ENCODE measurements around the gene GORASP2.

The GORASP2 gene

GRCh38 chr2:170968205-170969003 is 39.4 kb downstream of the GORASP2 start:
- no peak for DNase-seq

GRCh38 chr2:170969030-170969429 is 40.0 kb downstream of the GORASP2 start:
- no peak for DNase-seq

DNA sequence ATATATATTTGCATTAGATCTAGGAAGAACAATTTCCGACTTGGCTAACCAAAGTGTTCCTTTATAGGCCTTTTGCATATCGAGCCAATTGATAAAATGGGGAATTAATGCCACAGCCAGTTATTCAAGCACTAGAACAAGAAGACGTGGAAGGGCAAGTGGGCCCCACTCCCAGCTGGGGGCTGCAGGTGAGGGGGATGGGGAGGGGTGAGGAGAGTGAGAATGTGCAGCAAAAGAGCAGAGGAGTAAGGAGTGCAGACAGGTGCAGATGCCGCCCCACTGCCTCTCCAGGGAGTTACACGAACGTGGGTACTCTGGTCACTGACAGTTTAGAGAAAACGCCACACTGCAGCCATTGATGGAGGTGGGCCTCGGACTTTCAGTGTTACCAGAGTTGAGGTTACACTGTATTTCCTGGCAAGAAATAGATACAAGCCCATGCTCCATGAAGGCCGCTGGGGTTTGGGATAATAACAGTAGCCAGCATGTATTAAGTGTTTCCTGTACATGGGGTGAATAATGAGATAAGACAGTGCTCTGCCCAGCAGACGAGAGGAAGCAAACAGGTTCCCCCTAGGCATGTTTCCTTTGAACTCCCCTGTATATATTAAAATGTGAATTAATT is 40.9 kb downstream of the GORASP2 start:
- no peak for DNase-seq

- no peak for DNase-seq
Measured at GRCh38 chr2:170971071-170971470, 42.0 kb downstream of the GORASP2 start.

- DNase-seq = no peak
Measured at GRCh38 chr2:170972296-170973224, 43.5 kb downstream of the GORASP2 start.

GRCh38 chr2:170973225-170973491 is 44.1 kb downstream of the GORASP2 start:
- DNase-seq = no peak

GRCh38 chr2:170973492-170974303 is 44.6 kb downstream of the GORASP2 start:
- peak; percentile 89 to 90 for DNase-seq

GRCh38 chr2:170974304-170974993 is 45.4 kb downstream of the GORASP2 start:
- no peak for DNase-seq

DNA sequence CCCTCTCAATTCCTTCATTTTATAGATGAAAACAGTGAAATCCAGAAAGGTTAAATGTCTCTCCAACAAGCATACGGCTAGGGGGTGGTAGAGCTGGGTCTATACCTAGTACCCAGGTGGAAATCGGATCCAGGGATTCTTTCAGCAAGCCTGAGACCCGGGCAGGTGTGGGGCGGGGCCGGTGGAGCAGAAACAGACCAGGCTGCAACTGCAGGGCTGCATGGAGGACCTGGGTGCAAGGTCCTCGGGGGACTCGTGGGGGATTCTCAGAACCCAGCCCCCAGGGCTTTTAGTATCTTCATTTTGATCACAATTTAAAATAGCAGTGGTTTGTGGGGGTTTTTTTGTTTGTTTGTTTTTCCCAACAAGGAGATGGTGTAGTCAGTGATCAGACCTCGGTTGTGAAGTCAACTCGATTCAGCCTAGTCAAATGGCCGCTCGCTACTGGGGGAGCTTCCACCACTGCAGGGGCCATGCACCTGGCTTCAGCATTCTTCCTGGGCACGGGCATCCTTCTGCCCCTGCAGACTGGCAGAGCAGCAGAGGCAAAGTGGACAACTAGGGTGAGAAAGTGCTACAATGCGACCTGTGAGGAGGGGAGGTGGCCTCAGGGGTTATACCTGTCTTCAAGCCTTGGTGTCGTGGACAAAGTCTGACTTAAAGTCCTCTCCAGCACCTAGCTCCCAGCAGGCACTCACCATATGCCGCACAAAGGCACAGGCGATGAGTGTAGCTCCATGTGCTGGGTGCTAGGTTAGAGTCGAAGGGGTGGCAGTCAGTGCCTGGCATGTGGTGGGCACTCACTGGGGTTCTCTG is 46.3 kb downstream of the GORASP2 start:
- no peak for DNase-seq

DNA sequence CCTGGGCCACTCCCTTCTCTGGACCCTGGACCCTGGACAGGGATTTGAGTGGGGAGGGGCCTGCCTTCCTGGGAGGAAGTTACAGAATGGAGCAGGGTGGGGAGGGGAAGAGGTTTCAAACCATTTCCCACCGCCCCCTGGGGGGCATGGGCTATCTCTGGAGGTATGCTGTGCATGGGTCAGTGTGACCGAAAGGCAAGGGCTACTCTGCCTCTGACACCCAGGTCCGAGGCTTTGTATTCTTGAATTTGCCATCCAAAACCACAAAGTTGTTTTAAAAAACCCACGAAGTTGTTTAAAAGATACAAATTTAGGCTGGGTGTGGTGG is 46.9 kb downstream of the GORASP2 start:
- no peak for DNase-seq

DNA sequence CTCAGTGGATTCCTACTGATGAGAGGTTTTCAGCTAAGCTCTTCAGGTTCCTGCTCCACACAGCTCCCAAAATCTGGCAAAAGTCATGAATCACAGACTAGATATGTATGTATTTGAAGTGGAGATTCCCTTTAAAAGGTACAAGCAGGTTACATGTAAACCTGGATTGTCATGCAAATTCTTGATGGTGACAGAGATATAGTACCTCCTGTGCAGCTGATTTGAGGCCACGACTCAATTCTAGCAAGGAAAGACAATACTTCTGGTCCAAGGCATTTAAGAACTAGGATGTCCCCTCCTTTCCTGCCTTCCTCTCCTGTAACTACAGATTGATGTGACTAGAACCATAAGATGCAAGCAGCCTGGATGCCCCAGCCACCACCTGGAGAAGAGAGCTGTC is 55.0 kb downstream of the GORASP2 start:
- DNase-seq = no peak

DNA sequence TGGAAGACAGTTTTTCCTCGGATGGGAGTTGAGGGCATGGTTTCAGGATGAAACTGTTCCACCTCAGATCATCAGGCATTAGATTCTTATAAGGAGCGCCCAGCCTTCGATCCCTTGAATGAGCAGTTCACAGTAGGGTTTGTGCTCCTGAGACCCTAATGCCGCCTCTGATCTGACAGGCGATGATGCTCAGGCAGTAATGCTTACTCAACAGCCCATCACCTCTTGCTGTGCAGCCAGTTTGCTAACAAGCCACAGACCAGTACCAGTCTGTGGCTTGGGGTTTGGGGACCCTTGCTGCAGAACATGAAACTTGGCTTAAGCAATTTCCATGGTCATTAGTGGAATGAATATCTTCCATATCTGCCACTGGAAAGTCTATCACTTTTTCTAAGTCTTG is 56.4 kb downstream of the GORASP2 start:
- no peak for DNase-seq

- no peak for DNase-seq
Measured at GRCh38 chr2:170986566-170987258, 57.7 kb downstream of the GORASP2 start.

DNA sequence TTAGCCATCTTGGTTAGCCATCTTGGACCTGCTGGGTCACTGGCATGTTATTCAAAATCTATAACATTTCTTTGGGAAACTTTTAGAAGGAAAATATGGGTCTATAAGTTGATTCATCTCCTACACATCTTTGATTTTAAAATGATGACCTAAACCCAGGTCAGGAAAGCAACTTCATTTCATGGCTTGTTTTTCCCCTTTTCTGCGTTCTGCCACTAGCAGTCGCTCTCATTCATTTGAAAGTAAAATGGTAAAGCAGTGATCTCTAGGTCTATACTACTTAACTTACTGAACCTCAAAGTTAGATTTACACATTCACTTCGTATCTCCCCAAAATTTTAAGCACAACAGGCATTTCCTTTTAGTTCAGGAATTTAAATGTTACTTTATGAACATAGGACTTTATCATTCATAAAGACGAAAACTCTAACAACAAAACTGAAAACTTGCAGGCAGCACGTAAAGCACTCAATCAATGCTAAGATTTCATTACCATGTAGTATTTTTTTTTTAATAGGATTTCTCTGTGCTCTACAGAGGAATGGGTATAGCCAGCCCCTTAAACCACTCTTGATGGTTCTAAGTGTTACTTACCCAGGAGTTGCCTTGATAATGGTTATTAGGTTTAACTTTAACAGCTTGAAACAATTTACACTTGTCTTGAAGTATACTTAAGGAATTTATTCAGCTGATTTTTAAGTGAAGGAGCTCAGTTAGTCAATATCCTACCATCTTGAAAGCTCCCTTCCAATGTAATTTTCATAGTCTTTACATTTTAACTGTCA is 62.5 kb downstream of the GORASP2 start:
- DNase-seq = no peak

- no peak for DNase-seq
Measured at GRCh38 chr2:170996316-170996715, 67.3 kb downstream of the GORASP2 start.

DNA sequence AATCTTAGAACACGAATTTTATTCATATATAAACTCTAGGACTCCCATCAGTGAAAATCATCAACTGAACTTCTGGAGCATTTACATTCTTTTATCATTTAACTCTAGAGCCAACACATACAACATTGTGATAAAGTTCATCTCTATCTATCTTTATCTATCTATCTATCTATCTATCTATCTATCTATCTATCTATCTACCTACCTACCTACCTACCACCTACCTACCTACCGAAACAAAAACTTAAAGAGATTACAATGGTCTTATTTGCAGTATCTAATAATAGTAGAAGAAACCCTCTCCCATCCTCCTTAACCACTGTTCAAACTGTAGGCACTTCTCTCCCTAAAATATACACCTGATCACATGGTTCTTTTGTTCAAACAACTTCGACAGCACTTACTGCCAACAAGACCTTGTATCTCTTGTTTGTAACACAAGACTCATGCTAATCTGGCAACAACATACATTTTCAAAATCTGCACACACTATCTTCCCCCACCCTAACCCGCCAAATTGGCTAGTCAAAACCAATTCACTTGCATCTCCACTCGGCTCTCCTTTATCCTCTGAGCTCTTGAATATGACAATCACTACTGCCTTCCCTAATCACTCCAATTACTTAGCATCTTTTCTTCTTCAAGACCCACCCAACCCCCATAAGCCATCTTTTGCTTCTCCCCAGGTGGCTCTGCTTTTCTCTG is 69.0 kb downstream of the GORASP2 start:
- DNase-seq = no peak

DNA sequence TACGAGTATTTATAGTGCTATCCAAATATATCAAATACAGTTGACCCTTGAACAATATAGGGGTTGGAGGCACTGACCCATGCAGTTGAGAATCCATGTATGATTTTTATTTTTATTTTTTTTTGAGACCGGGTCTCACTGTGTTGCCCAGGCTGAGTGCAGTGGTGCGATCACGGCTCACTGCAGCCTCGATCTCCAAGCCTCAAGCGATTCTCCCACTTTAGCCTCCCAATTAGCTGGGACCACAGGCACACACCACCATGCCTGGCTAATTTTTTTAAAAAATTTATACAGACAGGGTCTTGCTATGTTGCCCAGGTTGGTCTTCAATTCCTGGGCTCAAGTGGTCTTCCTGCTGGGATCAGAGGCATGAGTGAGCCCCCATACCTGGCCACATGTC is 70.6 kb downstream of the GORASP2 start:
- no peak for DNase-seq

GRCh38 chr2:171004363-171004762 is 75.3 kb downstream of the GORASP2 start:
- DNase-seq = no peak

DNA sequence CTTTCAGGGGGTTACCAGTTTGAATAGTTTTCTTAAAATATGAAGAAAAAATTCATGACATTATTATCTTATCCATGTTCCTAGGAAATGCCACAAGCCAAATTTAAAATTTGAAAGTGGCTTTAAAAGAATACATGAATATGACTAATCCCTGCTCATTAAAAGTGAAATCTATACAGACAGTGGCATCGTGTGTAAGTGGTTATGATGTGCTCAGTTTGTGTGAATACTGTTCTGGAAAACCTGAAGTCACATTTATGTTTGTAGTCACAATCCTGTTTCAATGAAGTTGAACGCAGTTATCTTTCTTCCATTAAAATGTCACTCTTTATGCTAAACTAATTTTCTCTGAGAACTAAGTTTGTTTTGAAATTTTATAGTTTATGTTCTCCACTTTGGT is 75.8 kb downstream of the GORASP2 start:
- DNase-seq = no peak

Measured in activated CD4-positive, alpha-beta T cell treated with anti-CD3 and anti-CD28 coated beads, Interleukin-2, amount 50 U/mL, for 4 hours (primary cell).